Stimulated activated CD4-positive, alpha-beta T cell treated with anti-CD3 and anti-CD28 coated beads, Interleukin-12 subunit alpha, Interleukin-12 subunit beta, amount 100 ng/mL, for 48 hours (primary cell): ENCODE measurements around the gene LRFN5.
"Not testable (repeated sequence)": the region's sequence is repeated elsewhere in the genome, so short reads cannot be mapped to it uniquely, and the experiment has no call there.

Experiments
- DNase-seq, 3 donors: peaks; one replicate each; pipeline ENCODE4 v3.0.0-alpha.2; 2020; ENCODE audit warnings: low read depth in 2 of 3, low spot score in 1 of 3

The LRFN5 gene

DNA sequence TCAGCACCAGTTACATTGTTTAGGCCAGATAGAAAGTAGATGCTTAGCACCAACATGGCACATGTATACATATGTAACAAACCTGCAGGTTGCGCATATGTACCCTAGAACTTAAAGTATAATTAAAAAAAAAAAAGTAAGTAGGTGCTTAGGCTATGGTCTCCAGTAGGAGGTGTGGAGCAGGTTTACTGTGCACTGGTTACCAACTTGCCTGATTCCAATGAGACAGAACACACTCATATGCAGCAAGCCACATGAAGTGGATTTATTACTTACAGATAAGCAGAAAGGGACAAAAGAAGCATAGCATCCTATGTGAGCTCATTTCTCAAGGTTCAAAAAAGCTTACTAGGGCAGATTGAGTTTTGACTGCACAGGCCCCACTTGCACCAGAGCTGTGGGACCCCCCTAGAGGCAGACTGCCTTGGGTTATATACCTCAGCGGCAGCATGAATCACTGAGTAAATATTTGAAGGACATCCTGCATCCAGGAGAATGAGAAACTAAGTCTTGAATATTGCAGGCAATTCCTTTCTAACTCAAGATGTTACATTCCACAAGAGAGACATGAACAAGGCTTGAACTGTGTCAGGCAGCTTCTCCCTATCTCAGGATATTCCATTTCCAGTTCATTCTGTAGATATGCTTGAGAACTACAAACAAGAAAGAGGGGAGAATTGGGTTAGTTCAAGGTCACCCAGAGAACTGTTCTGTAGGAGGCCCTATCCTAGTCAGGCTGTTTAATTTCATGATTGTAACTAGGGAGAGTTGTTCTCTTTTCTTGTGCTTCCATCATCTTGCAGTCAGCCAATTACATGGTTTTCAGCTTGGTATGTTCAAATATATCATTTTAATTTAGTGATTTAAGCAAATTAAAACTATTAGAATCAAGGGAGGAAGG is 30.1 kb downstream of the LRFN5 start:
- DNase-seq = no peak

DNA sequence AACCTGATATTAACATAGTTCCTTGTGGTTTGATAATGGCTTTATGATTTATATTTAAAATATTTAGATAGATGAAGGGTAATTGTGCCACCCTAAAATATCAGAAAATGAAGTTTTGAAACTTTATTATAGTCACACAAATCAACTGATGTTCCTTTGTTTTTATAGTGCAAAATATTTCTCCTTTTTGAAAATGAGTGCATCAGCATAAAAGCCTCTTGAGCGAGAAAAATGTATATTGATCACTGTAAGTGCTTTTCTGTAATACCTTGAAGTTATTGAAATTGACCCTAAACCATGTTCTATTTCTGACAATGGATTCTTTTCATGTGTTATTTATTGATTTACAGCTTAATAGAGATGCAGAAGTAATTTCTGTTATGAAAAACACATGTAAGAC is 35.0 kb downstream of the LRFN5 start:
- DNase-seq = no peak

DNA sequence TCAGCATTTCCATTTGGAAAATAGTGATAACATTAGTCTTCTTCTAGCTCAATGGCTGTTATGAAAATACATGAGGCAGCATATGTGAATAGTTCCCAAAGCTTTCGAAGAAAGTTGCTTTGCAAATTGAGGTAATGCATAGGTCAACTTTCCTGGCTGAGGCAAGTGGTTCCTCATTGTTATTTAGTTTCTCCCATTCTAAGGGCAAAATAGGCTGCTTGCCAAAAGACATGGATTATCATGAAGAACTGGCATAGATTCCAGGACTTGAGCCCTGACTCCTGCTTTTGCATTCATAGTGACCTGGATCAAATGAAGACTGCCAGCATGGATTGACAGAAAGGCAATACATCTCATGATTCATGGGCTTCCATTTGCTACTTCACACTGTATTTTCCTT is 35.7 kb downstream of the LRFN5 start:
- DNase-seq = no peak

DNA sequence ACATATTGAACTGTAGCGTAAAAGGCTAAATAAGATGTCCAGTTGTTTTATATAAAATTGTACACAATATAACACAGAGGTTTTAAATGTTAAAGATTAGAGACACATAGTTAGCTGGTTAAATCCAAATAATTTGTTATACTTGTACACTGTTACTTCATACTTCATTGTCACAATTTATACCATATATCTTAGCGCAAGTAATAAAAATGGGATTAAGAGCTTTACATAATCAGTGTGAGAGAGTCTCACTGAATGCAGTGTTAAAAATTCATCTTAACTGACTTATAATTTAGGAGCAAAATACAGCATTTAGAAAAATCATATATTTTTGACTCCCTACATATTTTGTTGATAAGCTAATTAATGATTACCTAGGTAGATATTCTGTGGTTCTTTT is 36.1 kb downstream of the LRFN5 start:
- no peak for DNase-seq

DNA sequence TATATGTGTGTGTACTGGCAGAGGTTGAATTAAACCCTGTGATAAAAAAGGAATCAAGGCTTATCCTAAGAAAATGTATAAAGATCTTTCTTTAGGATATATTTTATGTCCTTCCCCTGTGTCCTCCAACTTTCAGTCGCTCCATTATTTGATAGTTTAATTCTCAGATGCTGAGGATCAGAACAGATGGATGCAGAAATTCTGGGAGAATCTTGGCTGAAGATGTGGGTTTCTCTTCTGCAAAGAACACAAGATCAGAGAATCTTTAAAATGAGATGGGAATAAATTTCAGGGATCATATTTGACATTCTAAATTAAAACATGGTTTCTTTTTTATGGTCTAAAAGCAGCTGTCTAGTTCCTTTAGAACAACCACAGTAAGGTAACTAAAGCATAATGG is 37.9 kb downstream of the LRFN5 start:
- DNase-seq = no peak

DNA sequence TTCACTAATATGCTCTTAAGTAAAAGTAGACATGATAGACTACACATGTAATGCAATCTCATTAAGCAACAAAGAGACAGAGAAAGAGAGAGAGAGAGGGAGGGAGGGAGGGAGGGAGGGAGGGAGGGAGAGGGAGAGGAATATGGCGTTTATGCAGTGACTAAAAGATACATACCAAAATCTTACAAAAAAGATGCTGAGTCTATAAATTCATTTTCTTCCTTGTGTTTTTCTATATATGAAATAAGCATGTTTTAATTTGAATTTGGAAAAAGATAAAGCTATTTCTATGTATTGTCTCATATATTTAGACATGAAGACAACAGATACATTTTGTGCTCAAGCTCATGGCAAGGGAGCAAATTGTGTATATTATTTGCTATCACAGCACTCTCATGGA is 44.1 kb downstream of the LRFN5 start:
- no peak for DNase-seq

DNA sequence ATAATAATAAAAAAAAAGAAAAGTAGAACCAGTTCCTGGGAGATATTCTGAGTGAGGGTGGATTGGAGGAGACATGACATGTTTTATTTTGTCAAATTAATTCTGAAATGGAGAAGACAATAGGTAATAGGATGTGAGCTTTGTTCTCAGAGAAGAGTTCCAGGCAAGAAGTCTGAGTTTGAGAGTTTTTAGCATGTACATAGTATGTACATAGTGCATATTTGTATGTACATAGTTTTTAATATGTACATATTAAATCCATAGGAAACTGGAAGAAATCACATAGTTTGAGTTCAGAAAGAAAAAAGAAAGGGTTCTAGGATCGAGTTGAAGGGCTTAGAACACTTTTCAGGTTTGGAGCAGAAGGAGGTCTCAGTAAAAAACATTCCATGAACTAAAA is 47.5 kb downstream of the LRFN5 start:
- no peak for DNase-seq

DNA sequence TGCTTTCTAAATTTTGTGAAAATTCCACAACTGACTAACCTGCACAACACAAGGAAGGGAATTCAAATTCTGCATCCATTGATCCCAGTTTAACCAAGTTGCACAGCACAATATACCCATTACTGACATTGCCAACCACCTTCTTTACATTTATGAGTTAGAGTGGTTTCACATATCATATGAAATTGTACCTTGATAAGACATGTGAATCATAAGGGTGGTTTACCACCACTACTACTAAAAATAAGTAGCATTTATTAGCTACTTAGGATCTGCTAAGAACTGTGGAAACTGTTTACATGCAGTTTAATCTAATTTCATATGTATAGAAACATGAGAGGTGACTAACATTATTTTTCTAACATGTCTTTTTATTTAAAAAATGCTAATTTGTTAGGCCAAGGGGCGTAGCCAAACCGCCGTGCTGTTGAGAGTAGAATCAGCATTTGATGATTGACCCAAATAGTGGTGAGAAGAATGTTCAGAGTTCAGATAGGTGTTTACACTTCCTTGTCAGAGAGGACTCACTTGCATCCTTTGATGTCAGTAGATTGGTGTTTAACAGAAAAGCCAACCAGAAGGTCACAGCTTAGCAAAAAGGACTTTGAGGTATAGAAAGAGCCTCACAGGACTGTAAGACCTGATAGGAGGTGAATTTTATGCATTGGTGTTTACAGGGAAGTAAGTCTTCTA is 56.2 kb downstream of the LRFN5 start:
- no peak for DNase-seq

DNA sequence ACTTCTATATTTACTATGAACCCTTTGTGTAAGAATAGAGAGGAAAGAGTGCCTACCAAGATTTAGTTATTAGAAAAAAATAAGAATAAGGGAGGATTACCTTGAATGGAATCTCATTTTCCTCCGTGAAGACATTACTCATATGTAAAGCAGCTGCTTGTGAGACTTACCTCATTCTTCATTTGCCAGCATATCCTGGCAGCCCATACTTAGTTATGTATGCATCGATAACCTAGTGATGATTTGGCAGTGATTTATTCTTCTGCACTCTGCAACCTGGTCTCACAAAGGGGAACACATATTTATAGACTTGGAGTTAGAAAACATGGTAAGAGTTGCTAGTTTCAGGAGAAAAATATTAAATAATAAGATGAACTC is 56.8 kb downstream of the LRFN5 start:
- DNase-seq = no peak

DNA sequence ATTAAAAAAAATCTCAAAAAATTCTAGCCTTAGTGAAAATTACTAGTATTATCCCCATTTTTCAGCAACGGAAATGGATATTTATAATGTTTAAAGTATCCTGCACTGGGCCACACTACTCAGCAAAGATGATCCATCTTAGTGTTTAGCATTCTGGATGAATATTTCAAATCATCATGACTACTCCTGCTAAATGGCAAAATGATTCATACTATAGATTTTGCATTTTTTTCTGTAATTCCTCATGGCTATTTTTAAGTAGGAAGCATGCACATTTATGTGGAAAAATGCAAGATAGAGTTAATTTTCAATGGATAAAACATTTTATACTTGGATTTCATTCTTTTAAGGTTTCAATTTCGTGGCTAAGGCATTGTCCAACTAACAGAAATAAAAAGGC is 59.6 kb downstream of the LRFN5 start:
- DNase-seq = no peak

DNA sequence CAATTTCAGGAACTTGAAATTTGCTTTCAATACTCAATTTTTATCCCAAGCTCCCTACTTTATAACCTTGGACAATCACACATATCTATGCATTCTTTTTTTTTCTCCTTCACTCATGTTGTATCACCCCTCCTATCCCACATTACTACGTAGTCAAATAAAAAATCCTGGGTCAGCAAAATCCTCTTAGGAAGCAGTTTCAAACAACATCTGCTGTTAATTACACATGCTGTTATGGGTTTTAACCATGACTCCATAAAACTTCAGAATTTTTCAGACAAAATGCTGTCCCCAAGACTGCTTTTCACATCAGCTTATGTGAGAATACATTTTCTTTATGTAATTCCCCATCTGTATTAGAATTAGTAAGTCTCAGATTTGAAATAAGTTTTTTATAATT is 61.7 kb downstream of the LRFN5 start:
- DNase-seq = no peak

DNA sequence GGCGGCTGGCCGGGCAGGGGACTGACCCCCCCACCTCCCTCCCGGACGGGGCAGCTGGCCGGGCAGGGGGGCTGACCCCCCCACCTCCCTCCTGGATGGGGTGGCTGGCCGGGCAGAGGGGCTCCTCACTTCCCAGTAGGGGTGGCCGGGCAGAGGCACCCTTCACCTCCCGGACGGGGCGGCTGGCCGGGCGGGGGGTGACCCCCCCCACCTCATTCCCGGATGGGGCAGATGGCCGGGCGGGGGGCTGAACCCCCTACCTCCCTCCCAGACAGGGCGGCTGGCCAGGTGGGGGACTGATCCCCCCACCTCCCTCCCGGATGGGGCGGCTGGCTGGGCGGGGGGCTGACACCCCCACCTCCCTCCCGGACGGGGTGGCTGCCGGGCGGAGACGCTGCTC is 66.9 kb downstream of the LRFN5 start:
- DNase-seq = not testable (repeated sequence)

DNA sequence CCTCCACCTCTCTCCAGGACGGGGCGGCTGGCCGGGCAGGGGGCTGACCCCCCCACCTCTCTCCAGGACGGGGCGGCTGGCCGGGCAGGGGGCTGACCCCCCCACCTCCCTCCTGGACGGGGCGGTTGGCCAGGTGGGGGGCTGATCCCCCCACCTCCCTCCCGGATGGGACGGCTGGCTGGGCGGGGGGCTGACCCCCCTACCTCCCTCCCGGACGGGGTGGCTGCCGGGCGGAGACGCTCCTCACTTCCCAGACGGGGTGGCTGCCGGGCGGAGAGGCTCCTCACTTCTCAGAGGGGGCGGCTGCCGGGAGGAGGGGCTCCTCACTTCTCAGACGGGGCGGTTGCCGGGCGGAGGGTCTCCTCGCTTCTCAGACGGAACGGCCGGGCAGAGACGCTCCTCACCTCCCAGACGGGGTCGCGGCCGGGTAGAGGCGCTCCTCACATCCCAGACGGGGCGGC is 67.9 kb downstream of the LRFN5 start:
- not testable (repeated sequence) for DNase-seq

DNA sequence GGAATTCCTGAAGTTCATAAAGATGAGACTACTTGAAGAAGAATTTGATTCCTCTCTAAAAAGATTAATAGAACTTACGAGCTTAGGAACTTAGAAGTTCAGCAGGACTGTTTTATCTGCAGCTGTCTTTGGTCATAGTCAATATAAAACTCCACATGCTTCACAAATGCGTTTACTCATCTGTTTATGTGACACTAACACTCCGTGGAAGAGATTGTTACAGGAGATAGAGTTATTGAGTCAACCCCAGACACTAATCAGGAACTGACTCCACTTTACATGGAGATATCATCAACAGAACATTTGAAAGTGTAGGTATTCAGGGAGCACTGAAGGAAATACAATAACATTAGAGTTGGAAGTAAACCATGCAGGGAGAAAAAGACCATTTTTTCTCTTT is 92.8 kb downstream of the LRFN5 start:
- DNase-seq = no peak

DNA sequence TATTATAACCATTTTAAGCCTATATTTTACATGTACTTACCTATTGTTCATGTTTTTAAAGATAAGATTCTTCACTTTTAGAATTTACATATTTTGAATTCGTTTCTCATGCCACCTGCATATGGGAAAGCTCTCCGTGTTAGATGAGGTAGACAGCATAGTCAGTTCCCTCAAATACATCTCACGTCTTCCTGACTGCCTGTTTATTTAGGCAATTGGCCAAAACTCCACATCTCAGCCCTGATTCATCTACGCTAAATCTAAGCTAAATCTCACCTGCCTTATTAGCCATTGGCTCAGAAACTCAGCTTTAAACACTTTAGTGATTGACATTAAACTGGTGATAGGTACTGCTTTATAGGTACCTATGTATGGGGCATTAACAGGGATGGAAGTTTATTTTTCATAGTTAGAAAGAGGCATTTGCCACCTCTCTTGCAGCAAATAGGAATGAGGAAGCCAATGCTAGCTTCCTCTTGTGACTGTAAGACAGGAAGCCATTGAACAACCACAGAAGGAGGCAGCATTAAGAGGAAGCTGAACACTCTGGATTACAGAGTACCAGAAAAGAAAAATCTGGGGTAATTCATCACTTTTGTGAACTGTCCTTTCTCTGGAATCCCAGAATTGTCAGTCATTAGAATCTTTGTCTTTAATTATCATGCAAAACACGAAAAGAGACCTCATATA is 111.9 kb downstream of the LRFN5 start:
- no peak for DNase-seq

DNA sequence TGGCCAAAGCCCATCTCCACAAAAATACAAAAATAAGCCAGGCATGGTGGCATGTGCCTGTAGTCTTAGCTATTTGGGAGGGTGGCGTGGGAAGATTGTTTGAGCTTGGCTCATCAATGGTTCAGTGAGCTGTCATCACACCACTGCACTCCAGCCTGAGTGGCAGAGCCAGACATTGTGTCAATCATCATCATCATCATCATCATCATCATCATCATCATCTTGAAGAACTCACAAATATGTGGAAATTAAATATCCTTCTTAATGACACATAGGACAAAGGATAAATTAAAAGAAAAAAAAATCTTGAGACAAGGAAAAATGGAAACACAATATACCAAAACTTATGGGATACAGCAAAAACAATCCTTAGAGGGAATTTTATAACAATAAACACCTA is 132.5 kb downstream of the LRFN5 start:
- DNase-seq = no peak

DNA sequence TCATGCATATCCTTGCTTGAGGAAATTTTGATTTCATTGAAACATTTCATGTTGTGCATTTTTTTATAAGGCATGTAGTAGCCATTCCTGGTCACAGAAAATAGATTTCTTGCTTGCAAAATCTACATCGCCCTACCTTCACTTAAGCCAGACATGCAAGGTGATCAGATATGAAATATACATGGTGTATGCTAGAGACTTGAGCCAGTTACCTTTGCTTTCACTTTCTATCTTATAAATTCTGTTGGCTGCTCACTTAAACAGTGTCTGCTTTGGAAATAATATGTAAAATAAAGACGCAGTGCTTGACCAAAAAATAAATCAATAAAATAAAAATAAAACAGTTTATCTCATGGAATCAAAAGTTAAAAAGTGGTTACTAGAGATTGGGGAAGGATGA is 136.5 kb downstream of the LRFN5 start:
- DNase-seq = no peak

DNA sequence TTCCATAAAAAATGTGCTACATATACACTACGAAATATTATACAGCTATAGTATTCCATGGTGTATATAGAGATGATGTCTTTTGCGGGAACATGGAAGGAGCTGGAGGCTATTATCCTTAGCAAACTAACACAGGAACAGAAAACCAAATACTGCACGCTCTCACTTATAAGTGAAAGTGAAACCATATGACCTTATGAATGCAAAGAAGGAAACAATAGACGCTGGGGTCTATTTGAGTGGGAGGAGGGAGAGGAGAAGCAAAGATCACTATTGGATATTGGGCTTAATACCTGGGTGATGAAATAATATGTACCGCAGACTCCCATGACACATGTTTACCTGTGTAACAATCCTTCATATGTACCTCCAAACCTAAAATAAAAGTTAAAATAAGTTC is 142.8 kb downstream of the LRFN5 start:
- no peak for DNase-seq

DNA sequence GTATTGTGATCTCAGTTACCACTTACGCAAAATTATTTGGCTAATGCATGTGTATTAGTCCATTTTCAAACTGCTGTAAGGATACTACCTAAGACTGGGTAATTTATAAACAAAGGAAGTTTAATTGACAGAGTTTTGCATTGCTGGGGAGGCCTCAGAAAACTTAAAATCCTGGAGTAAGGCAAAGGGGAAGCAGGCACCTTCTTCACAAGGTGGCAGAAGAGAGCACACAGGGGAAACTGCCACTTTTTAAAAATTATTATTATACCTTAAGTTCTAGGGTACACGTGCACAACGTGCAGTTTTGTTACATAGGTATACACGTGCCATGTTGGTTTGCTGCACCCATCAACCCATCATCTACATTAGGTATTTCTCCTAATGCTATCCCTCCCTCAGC is 143.9 kb downstream of the LRFN5 start:
- not testable (repeated sequence) for DNase-seq

DNA sequence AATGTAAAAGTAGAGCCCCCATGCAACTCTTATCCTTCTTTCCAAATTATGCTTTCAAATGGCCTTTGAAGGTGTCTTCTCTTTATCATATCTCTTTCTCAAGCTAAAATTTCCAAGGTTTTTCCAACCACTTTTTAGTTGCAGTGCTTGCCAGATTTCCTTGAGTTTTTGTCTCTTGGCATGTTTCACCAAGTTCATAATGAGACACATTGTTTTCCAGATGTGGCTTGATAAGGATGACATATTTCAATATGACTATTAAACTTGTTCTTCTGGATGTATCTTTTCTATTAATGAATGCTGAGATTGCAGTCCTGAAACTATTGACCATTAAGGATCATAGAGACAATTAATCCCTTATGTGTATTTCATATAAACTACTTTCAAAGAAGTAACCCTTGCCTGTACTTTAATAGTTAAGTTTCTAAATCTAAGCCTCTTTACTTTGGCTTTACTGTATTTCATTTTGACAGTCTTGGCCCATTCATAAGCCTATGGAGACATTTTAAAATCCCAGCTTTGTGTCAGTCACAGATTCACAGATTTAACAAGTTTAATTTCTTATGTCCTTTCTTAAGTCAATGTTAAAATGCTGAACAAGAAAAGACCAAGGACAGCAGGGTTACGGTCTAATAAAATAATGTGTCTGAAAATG is 151.5 kb downstream of the LRFN5 start:
- DNase-seq = no peak

DNA sequence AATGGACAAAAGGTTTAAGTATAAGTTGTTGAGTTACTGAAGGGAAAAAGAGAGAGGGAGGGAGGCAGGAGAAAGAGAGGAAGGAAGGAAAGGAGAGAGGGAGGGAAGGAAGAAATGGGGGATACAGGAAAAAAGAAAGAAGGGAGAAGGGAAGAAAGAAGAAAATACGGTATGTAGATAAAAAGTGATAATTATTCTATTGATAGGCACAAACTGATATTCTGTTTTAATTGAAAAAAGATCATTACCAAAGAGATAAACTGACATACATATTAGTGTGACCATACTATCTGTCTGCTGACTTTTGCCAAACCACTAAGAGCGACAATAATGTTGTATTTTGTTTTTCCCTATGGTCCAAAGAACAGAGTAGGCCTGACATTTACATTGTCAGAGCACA is 154.5 kb downstream of the LRFN5 start:
- no peak for DNase-seq

DNA sequence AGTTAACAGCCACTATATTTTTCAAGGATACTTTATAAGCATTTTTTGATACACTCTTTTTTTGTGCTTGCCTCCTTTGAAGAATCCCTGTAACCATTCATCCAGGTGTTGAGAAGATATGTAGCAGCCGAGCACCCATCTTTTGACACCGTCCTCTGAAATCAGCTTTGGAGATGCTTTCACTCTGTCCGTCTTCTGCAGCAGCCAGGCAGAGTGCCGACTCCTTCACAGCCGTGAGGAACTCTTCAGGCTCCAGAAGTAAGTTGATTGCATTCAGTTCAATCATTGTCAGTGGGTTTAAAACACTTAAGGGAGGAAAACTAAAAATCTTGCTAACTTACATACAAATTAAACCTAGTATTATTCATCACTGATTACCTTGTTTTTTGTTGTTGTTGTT is 160.1 kb downstream of the LRFN5 start:
- DNase-seq = no peak
